Inferior parietal cortex (tissue), 1 donor: ENCODE data around the gene GTPBP1.

Experiments
- DNase-seq: peaks from one replicate; pipeline ENCODE4 v3.0.0-alpha.2; 2016; ENCODE audit errors: extremely low spot score

GTPBP1 gene

DNA sequence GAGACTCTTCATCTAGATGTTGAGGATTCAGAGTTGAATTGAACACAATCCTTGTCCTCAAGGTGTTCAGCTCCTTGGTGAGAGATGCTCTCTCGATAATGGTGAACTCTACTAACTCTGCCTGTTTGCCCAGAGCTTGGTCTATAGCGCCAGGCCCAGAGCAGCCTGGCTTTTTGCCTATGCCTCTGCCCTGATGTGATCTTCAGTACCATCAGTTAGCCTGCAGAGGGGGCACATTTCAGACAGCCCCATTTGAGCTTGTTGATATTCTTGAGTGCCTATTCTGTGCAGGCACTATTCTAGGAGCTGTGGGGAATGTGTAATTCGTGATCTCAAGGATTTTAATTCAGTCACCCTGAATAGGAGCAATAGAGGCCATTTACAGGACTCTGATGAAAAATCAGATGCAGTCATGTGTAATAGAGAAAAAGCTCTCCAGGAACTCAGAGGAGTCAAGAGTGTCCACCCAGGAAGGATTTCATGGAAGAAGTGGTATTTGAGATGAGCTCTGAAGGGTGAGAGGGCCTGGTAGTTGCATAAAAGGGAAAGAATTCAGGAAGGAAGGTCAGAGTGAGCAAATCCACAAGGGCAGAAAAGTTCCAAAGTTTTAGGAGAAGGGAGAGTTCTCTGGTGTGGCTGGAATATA, 19.3 kb downstream of the GTPBP1 start:
- peak; percentile 75 for DNase-seq

DNA sequence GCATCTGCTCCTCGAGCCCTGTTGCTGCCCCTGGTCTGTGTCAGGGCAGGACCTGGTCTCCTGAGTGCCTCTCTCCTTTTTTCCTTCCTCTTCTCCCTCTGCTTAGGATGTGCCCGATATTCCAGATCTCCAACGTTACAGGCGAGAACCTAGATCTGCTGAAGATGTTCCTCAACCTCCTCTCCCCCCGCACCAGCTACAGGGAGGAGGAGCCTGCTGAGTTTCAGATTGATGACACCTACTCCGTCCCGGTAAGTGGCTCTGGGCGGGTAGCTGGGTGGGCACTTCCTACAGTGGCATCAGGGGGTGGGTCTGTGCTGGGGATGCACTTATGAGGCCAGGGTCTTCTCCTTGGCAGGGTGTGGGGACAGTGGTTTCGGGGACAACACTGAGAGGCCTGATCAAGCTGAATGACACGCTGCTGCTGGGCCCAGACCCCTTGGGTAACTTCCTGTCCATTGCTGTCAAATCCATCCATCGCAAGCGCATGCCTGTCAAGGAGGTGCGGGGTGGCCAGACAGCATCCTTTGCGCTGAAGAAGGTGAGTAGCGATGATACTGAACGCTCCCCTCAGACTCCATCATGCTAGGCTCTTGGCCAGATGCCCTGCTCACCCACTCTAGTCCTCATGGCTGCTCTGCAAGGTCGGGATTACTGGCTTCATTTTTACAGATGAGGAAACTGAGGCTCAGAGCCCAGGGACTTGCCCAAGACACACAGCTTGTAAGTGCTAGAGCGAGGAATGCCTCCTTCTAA, 20.3 kb downstream of the GTPBP1 start:
- DNase-seq = no peak

DNA sequence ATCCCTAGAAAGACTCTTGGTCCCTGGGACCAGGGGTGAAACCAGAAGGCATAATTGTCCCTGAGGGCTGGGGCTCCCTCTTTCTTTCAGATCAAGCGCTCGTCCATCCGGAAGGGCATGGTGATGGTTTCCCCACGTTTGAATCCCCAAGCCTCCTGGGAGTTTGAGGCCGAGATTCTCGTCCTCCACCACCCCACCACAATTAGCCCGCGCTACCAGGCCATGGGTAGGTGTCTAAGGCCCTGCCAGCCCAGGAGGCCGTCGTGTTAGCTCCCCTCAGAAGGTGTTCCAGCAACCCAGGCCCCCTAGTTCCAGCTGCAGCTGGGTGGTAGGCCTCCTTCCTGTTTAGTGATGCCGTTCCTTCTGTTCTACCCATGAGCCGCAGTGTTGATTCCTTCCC, 21.4 kb downstream of the GTPBP1 start:
- DNase-seq = no peak

DNA sequence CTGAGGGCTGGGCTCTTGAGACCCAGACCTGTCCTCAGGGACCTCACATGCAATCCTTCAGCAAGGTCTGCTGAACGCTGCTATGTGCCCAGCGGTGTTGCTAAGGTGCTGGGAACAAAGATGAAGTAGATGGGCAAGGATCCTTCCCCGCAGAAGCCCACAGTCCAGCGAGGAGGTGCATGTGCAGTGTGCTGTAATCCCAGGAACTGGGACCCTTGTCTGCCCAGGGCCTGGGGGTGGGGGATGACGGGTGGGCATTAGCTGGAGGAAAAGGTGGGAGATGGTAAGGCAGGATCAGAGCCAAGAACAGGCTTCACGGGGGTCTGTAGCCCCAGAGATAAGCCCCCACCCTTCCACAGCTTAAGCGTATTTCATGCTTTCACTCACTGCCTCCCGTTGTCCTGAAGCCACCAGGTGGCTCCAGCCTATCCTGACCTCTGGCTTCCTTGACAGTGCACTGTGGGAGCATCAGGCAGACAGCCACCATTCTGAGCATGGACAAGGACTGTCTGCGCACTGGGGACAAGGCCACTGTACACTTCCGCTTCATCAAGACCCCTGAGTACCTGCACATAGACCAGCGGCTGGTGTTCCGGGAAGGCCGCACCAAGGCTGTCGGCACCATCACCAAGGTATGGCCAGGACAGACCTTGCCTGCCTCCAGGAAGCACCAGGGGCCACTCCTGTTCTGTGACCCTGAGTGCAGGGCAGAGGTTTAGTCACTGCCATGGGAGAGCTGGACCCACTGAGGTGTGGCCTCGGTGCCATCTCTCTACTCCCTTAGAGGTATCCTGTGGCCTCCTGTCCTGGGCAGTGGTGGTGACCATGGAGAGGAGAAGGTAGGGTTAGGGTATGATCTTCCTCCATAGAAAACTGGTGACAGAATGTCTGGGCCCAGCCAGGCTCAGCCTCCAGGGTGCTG, 22.0 kb downstream of the GTPBP1 start:
- no peak for DNase-seq

DNA sequence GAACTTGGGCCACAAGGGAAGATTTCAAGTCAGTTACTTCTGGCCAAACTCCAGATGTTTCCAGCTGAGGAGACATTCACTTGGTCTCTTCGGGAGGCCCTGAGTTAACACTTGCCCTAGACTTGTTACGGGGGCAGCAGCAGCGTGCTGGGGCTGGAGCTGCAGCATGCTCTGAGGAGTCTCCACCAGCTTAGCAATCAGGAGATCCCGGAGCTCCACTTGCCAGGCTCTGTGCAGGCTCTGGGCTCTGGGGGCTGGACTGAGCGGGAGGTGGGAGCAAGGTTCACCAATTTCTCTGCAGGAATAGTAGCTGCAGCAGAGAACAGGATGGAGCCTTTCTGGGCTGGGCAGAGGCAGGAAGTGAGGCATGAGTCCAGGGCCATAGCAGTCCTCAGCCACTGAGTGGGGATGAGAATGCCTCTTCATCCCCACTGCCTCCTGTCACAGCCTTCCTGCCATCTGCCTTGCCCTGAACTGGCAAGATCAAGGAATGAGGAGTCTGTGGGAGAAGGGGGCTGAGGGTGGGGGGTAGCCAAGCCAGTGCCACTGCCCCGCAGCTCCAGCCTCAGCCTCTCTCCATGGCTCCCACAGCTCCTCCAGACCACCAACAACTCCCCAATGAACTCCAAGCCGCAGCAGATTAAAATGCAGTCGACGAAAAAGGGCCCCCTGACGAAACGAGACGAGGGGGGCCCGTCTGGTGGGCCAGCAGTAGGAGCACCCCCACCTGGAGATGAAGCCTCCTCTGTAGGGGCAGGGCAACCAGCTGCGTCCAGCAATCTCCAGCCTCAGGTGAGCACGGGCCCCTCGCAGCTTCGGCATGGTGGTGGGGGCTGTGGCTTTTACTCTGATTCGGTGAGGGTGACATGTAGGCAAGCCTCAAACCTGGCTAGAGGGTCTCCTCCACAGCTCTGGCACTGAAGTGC, 23.4 kb downstream of the GTPBP1 start:
- no peak for DNase-seq

DNA sequence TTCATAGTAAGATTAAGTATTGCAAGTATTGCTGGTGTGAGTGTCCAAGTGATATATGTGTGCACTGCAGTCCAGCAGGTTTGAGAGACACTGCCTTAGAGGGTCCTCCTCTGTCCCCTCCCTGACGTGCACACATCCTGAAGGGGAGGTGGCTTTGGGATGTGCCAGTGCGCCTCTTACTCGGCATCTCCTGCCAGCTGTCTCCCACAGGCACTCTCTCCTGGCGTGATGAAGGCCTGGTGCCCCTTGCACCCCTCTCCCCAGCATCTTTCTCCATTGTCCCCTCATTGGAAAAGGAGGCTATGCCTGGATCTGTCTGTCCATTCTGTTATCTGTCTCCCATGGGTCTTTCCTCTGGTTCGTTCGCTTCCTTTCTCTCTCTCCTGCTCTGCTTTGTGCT, 24.2 kb downstream of the GTPBP1 start:
- no peak for DNase-seq

DNA sequence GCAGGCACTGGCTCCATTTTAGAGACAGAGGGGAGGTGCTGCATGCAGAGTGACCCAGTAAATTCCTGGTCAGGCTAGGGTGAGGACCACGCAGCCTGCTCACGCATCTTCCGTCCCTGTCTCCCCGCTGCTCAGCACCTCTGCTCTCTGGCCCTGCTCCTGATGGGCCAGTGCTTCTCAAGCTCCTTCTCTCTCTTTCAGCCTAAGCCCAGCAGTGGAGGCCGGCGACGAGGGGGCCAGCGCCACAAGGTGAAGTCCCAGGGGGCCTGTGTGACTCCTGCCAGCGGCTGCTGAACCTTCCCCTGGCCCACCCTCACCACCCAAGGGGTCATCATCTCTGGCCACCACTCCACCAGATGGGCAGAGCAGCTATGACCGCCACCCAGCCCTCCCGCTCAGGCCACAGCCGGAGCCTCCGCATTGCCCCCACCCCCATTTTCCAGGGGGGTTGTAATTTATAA, 24.7 kb downstream of the GTPBP1 start:
- DNase-seq = no peak

DNA sequence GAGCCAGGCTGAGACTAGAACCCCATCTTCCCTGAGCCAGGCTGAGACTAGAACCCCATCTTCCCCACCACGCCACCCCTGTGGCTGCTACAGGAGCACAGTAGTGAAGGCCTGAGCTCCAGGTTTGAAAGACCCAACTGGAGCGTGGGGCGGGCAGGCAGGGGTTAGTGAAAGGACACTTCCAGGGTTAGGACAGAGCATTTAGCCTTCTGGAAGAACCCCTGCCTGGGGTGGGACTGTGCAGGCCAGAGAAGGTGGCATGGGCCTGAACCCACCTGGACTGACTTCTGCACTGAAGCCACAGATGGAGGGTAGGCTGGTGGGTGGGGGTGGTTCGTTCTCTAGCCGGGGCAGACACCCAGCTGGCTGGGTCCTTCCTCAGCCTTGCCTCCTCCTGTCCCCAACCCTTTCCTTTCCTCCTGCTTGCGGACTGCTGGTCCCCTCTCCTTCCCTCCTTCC, 26.0 kb downstream of the GTPBP1 start:
- no peak for DNase-seq

DNA sequence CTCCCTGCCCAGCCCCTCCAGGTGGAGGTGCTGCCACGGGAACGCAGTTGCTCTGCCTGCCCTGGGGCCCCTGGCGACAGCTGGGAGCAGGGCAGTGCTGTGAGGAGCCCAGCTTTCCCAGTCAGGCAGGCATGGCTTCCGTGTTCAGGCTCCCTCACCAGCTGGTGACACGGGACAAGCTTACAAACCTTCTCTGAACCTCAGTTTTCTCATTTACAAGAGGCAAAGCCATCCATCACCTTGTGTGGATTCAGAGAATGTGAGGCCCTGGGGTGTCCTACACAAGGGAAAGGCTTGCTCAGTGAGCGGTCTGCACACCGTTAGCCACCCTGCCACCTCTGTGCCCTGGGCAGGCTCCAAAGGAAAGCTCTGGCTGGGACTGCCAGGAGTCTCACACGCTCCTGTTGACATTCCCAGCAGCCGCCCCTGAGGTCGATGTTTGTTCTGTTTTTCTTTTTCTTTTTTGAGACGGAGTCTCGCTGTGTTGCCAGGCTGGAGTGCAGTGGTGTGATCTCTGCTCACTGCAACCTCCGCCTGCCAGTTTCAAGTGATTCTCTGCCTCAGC, 26.6 kb downstream of the GTPBP1 start:
- no peak for DNase-seq

DNA sequence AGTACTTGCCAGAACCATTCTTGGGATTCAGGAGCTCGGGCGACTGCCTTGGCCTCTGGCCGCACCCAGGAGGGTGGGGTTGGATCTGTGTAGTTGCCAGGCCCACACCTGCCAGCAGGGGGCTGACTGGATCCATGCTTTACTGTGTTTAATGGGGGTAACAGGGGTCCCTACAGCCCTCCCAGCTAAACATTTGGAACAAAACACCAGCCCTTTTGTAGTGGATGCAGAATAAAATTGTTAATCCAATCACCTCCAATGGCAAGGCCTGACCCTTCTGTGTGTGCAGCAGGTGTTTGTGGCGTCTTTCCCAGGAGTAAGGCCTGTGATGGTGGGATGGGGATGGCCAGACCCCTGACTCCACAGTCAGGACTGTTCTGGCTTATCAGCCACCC, 27.6 kb downstream of the GTPBP1 start:
- peak; percentile 67 for DNase-seq

DNA sequence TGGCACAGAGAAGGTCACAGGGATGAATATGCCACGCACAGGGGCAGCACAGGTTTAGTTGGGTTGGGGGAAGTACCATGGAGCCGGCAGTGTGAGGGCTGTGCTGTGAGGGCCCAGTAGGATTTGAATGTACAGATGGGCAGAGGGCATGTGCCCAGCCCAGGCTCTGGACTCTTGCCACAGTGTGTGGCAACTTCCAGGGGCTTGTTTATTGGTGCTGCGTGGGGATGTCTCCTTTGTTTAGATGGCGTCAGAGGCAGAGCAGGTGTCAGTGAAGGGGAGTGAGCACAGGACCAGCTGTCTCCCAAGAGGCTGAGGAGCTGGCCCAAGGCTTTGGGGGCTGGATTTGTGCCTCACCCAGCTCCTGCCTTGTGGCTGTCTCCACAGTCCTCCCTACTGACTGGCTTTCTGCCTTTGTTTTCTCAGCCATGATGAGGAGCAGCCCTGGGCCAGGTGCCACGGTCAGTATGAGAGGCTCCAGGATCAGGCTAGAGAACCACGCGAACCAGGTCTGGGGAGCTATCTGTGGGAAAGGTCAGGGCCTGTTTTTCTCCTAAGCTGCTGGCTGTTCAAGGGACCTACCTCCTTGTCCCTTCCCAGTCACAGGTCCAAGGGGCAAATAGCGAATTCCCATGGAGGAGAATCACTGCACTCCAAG, 28.1 kb downstream of the GTPBP1 start:
- DNase-seq = peak; percentile 84

DNA sequence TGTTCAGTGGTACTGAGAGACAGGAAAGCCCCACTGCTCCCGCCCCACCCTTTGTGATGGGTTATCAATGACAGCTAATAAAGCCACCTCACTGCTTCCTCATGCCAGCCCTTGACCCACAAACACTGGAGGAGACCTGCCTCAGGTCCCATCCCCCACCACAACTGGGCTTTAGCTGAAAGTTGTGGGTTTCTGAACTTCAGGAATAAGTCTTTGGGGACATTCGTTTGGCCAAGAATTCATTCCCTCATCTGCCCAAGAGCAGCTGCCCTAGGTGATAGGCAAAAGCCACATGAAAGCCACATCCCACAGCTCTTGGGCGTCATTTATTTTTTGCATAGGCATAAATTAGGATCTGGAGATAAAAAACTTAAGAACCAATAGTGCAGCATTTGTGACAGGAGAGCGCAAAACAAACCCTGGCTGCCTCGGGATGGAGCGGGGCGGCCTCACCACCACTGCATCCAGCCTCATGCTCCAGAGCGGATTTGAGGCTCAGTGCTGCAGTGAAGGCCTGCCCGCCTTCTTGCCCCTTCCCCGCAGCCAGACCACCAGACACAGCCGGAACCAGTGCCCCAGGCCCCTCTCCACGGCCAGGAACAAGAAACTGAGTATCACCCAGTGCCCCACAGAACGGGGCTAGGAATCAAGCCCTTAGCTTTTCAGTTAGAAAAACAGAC, 28.8 kb downstream of the GTPBP1 start:
- DNase-seq = no peak

DNA sequence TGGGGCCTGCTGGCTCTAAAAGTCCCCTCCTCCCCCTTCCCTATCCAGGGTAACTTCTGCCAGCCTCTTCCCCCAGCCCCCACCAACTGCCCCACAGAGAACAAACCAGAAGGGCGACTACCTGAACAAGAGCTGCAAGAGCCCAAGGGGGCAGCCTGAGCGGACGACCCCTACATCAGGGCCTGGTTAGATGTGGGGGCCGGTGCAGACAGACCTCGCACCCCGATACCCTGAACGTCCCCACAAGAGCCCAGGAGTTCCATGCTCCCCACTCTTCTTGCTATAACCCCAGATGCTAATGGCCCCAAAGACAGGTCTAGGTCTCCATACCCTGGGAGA, 29.4 kb downstream of the GTPBP1 start:
- no peak for DNase-seq

DNA sequence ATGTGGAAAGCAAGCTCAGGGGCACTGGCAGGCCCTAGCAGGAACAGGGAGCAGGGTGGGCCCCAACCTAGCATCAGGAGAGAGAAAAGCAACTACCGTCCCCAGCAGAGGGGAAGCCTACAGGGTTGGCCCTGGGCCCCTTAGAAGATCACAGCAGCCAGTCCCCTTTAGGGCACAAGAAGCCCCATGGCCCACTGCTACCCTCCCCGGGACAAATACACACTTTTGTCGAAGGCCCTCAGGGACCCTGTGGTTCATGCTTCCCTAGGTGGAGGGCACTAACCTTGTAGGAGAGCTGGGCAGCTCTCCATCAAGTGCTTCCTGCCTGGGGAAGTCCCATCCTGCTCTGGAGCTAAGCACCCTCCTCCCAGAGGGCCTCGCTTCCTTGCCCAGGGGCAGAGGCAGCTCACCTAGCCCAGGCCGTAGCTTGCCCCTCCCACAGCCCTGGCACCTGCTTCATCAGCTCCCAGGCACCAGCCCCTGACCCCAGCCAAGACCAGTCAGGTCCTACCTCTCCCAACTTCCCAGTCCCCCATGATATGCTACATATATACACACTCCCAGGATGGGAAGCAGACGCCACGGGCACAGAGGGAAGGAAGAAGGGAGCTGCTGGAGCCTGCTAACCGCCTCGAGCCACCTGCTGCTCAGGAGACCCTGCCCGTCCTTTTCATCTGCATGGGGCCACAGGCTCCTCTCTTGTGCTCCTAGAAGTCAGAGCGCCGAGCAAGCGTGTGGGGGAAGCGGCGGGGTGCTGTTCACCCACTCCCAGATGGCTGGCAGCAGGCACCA, 29.9 kb downstream of the GTPBP1 start:
- DNase-seq = no peak

DNA sequence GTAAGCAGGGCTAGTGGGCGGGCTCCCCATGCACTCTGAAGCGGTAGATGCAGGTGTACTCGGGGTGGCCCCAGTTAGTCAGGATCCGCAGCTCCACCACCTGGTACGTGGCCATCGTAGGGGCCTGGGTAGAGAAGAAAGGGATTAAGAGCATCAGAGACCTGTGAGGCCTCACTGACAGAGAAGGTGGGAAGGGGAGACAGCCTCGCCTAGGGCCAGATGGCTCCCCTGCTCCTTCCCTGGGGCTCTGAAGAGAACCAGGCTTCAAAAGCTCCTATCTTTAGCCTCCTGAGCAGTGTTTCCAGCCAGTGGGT, 30.5 kb downstream of the GTPBP1 start:
- DNase-seq = no peak

DNA sequence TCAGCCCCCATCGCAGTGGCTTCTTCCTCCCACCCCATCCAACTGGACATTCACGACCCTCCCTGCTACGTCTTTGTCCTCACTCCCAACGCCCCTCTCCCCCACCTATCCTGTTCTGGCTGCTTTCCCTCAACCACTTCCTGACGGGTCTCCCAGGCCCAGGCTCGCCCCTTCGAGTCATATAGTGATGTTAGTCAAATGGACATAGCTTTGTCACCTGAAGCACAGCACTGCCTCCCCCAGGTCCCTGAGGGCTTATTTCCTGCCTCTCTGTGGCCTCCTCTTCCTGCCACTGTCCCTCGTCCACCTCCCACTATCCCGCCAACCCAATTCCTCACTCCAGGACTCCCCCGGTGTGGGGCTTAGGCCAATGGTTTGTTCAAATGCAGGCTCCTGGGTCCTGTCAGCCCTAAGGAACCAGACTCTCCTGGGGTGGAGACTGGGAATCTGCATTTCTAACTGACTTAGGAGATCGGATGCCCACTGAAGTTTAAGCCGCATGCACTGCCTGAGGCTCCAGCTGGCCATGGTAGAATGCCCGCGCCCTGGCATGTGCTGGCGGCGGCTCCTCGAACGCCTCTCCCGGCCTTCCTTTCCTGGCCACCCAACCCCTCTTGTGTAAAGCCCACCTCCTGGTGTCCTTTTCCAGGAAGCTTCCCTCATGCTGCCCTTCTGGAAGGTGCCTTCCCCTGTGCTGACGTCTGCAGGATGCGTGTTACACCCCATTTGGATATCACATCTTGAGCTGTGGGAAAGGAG, 31.7 kb downstream of the GTPBP1 start:
- no peak for DNase-seq

DNA sequence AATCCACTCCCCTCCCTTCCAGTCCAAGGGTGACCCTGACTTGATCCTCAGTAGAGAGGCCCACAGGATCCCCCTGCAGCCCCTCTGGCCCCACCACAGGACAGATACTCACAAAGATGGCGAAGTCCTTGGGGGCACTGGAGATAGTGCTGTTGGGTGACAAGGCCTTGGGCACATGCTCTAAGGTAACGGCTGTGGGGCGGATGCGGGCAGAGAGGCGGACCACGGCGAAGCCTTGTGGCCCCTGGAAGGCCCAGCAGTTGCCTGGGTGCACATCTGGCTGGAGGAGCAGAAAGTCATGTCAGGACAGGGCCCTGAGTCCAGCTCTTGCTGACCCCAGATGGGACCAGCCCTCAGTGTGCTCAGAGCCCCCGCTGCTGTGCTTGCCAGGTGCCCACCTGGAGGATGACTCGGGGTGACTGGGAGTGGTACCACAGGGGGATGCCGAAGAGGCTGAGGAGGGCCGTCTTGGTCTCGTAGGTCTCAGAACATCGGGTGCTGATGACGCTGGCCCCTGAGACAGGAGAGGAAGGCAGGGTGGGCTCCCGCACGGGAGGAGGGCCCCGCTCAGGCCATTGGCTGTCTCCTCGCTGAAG, 32.8 kb downstream of the GTPBP1 start:
- DNase-seq = no peak
